MM.1S (cell line): Measurements from ENCODE around the gene WDR48.

Experiments used
- DNase-seq: peaks from one replicate; pipeline ENCODE4 v3.0.0-alpha.2; 2015
- H2AFZ ChIP-seq: fragments of 300-600 bp; sonication (generic); 2 replicates; pipeline ENCODE4 v1.6.0; 2016; ENCODE audit warnings: antibody characterized with exemption, low read length
- H3F3A ChIP-seq: fragments of 300-600 bp; sonication (generic); 2 replicates; pipeline ENCODE4 v1.6.1; 2016; ENCODE audit warnings: mild to moderate bottlenecking, antibody characterized with exemption, low read length, moderate library complexity, mixed read lengths; ENCODE audit not compliant: insufficient read depth
- H3K27ac ChIP-seq: fragments of 300-600 bp; sonication (generic); 2 replicates; pipeline ENCODE4 v1.5.1; 2016; ENCODE audit warnings: mild to moderate bottlenecking, low read length
- H3K27me3 ChIP-seq: fragments of 300-600 bp; sonication (generic); replicated peaks from 2 replicates; pipeline ENCODE4 v1.6.0; 2016; ENCODE audit warnings: low read length; ENCODE audit not compliant: insufficient read depth
- H3K36me3 ChIP-seq: fragments of 300-600 bp; sonication (generic); replicated peaks from 2 replicates; pipeline ENCODE4 v1.6.1; 2016; ENCODE audit warnings: mild to moderate bottlenecking, low read length, mixed read lengths; ENCODE audit not compliant: insufficient read depth
- H3K4me1 ChIP-seq: fragments of 300-600 bp; sonication (generic); 2 replicates; pipeline ENCODE4 v1.6.1; 2016; ENCODE audit warnings: low read length, mixed read lengths
- H3K4me2 ChIP-seq: fragments of 300-600 bp; sonication (generic); 2 replicates; pipeline ENCODE4 v1.6.0; 2016; ENCODE audit warnings: low read depth, low read length
- H3K4me3 ChIP-seq: fragments of 300-600 bp; sonication (generic); 2 replicates; pipeline ENCODE4 v1.5.1; 2016; ENCODE audit warnings: low read length, mixed read lengths
- H3K79me2 ChIP-seq: fragments of 300-600 bp; sonication (generic); 2 replicates; pipeline ENCODE4 v1.6.1; 2016; ENCODE audit warnings: mixed run types, low read length, mixed read lengths
- H3K9ac ChIP-seq: fragments of 300-600 bp; sonication (generic); 2 replicates; pipeline ENCODE4 v1.6.1; 2016; ENCODE audit warnings: low read length, mixed read lengths
- H3K9me2 ChIP-seq: fragments of 300-600 bp; sonication (generic); replicated peaks from 2 replicates; pipeline ENCODE4 v1.6.1; 2016; ENCODE audit warnings: mild to moderate bottlenecking, low read length, mixed read lengths; ENCODE audit not compliant: insufficient read depth
- H3K9me3 ChIP-seq: fragments of 300-600 bp; sonication (generic); replicated peaks from 2 replicates; pipeline ENCODE4 v1.6.1; 2016; ENCODE audit warnings: mild to moderate bottlenecking, low read length, mixed read lengths; ENCODE audit not compliant: insufficient read depth
- H4K20me1 ChIP-seq: fragments of 300-600 bp; sonication (generic); 2 replicates; pipeline ENCODE4 v1.6.1; 2016; ENCODE audit warnings: mild to moderate bottlenecking, low read length, moderate library complexity, mixed read lengths; ENCODE audit not compliant: insufficient read depth
- EZH2 ChIP-seq: fragments of 300-600 bp; sonication (generic); optimal IDR thresholded peaks from 2 replicates; pipeline ENCODE3; 2017; ENCODE audit warnings: low read depth, mild to moderate bottlenecking, antibody characterized with exemption, low read length, mixed read lengths
- EZH2phosphoT487 ChIP-seq: fragments of 300-600 bp; sonication (generic); IDR thresholded peaks from 2 replicates; pipeline ENCODE4 v1.6.1; 2018; ENCODE audit warnings: antibody characterized with exemption, low read length
- TF ChIP-seq, protein P1 (sequence below): fragments of 300-600 bp; sonication (generic); IDR thresholded peaks from 2 replicates; pipeline ENCODE4 v1.5.1; 2016; ENCODE audit warnings: antibody characterized with exemption, low read length, mixed read lengths

Gene WDR48

DNA sequence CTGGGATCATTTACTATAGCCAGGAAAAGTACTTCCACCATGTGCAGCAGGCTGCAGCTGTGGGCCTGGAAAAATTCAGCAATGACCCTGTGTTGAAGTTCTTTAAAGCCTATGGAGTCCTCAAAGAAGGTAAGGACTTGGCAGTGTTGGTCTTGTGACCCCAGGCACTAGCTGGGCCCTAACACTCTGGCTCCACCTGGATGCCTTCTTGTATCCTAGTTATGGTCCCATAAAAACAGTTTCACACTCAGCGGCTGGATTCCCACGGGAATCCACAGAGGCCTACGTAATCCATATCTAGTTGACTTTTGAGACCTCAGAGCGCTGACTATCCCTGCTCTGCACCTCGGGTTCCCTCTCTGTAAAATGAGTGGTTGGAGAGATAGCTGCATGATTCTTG, 57.3 kb downstream of the WDR48 start:
- Histone ChIP-seq H3K79me2 (peaks cover 31% of the 10 kb centered on the region), H3F3A (peaks cover 12% of the 10 kb centered on the region), H3K27me3 (no peaks in the 10 kb centered on the region), H3K4me1 (peaks cover 29% of the 10 kb centered on the region), H3K4me2 (0 out of 2 replicates have a peak overlapping the region, but pooled peaks have one; percentile 99), H3K9me3 (no peaks in the 10 kb centered on the region), H3K27ac (peak overlapping the region; percentile 87; the same call in 1 of the 2 replicates), H3K9ac (no peak overlapping the region), H2AFZ (no peak overlapping the region), H3K4me3 (no peak overlapping the region), H3K36me3 (no peaks in the 10 kb centered on the region), H4K20me1 (no peaks in the 10 kb centered on the region), H3K9me2 (no peaks in the 10 kb centered on the region)
- DNase-seq: no peak
- TF ChIP-seq EZH2 (no peak), EZH2phosphoT487 (no peak)
- TF ChIP-seq, protein P1, sequence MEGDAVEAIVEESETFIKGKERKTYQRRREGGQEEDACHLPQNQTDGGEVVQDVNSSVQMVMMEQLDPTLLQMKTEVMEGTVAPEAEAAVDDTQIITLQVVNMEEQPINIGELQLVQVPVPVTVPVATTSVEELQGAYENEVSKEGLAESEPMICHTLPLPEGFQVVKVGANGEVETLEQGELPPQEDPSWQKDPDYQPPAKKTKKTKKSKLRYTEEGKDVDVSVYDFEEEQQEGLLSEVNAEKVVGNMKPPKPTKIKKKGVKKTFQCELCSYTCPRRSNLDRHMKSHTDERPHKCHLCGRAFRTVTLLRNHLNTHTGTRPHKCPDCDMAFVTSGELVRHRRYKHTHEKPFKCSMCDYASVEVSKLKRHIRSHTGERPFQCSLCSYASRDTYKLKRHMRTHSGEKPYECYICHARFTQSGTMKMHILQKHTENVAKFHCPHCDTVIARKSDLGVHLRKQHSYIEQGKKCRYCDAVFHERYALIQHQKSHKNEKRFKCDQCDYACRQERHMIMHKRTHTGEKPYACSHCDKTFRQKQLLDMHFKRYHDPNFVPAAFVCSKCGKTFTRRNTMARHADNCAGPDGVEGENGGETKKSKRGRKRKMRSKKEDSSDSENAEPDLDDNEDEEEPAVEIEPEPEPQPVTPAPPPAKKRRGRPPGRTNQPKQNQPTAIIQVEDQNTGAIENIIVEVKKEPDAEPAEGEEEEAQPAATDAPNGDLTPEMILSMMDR: no peak

DNA sequence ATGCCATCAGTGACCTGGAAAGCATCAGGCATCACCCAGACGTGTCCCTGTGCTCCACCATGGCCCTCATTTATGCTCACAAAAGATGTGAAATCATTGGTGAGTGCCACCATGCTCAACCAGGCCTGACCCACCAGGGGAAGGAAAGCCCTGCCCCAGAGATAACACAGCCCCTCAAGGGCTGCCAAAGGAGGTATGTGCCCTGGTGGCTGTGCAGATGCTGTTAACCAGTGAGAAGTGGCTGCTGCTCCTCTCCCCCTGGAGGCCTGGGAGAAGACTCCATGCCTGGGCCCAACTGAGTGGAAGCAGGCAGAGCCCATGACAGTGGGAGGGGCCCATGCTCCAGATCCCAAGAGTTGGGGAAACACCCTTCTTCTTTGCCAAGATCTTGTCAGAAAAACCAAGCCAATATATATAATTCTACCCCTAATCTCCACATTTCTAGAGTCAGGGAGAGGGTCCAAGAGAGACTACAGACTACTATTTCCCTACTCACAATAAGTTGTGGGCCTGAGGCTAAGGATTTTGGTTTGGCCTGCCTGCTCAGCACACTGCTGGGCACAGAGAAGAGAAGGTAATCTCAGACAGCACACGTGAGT, 58.3 kb downstream of the WDR48 start:
- no peak overlapping the region for H2AFZ ChIP-seq
- H3K4me3 ChIP-seq: no peak overlapping the region
- no peaks in the 10 kb centered on the region for H3K9me2 ChIP-seq
- no peak overlapping the region for H3K4me2 ChIP-seq
- no peaks in the 10 kb centered on the region for H3K36me3 ChIP-seq
- no peak for DNase-seq
- H3K9ac ChIP-seq: no peak overlapping the region
- H3F3A ChIP-seq: peaks cover 12% of the 10 kb centered on the region
- peaks cover 29% of the 10 kb centered on the region for H3K4me1 ChIP-seq
- no peak overlapping the region for H3K27ac ChIP-seq
- H3K9me3 ChIP-seq: no peaks in the 10 kb centered on the region
- no peak for TF ChIP-seq EZH2phosphoT487
- TF ChIP-seq, protein P1: no peak
- no peak for TF ChIP-seq EZH2
- no peaks in the 10 kb centered on the region for H3K27me3 ChIP-seq
- peaks cover 20% of the 10 kb centered on the region for H3K79me2 ChIP-seq
- no peaks in the 10 kb centered on the region for H4K20me1 ChIP-seq

- no peak for DNase-seq
- H3K9me2 ChIP-seq: no peaks in the 10 kb centered on the region
- peaks cover 12% of the 10 kb centered on the region for H3F3A ChIP-seq
- TF ChIP-seq EZH2phosphoT487 (no peak), EZH2 (no peak)
- TF ChIP-seq, protein P1: no peak
- no peaks in the 10 kb centered on the region for H4K20me1 ChIP-seq
- no peaks in the 10 kb centered on the region for H3K27me3 ChIP-seq
- no peak overlapping the region for H3K4me2 ChIP-seq
- H3K79me2 ChIP-seq: peaks cover under 1% of the 10 kb centered on the region
- H3K27ac ChIP-seq: no peak overlapping the region
- H3K9me3 ChIP-seq: no peaks in the 10 kb centered on the region
- no peak overlapping the region for H2AFZ ChIP-seq
- no peak overlapping the region for H3K4me3 ChIP-seq
- H3K36me3 ChIP-seq: no peaks in the 10 kb centered on the region
- peaks cover 16% of the 10 kb centered on the region for H3K4me1 ChIP-seq
- H3K9ac ChIP-seq: no peak overlapping the region
These were observed 60.3 kb downstream of the WDR48 start for GRCh38 chr3:39112113-39112512.
